ENCODE data around the gene SNX8. TPM values are rescaled to one million over a fixed set of nuclear protein-coding genes. Genes with fewer than 3 reads are reported as not detected.

The SNX8 gene
- total RNA-seq, 1 donor from 2014 or later = 8.3 TPM

DNA sequence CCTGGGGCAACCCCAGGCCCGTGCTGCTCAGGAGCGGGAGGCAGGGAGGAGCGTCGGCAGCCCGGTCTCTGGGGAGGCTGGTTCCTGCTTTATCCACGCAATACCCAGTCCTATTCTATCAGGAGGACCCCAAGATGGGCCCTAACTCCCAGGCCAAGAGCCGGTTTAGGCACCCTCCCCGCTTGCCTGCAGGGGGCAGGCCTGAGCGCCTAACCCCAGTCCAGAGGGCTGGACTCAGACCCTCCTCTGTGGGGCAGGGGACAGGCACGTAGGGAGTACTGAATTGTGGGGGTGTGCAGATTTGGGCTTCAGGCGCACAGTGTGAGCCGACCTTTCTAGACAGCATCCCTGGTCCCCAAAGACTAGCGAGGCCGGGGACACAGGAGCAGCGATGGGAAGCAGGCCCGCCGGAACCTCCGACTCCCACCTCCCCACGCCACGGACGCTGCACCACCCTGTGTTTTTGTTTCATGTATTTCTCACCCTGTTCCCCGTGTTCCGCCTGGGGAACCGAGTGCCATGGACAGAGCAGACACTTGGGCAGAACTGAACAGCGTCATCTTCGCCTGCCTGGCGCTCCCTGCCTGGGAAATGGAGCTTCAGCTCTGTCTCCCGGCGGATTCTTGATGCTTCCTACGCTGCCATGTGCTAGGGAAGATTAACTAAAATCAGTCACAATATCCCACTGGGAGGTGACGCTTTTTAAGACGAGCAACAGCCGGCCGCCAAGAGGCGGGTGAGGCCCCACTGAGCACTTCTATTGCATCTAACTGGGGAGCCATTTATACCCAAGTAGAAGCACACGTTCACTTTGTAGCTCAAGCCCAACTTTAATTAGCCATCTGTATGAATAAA lies 66.9 kb downstream of the SNX8 start:
- no peaks in the 10 kb centered on the region for H3K27me3 ChIP-seq
- H3K9me3 ChIP-seq = no peaks in the 10 kb centered on the region
- no peak overlapping the region for H3K4me3 ChIP-seq
- no peaks in the 10 kb centered on the region for H3K36me3 ChIP-seq
- intact Hi-C loops (cut with DNase I) = no loop called here
- H3K27ac ChIP-seq = no peak overlapping the region
- H3K4me1 ChIP-seq = peaks cover 18% of the 10 kb centered on the region
- no peak for DNase-seq (ENCODE audit: extremely low spot score in 2 of 2)
- no peak for TF ChIP-seq POLR2A (IDR thresholded peaks at IDR 0.05)
- TF ChIP-seq CTCF (IDR thresholded peaks at IDR 0.05) = peak in 1 of 3 experiments; percentile 25
- no peak for TF ChIP-seq POLR2AphosphoS5 (IDR thresholded peaks at IDR 0.05; ENCODE audit: insufficient read depth in 1 of 2, low read depth in 1 of 2)

DNA sequence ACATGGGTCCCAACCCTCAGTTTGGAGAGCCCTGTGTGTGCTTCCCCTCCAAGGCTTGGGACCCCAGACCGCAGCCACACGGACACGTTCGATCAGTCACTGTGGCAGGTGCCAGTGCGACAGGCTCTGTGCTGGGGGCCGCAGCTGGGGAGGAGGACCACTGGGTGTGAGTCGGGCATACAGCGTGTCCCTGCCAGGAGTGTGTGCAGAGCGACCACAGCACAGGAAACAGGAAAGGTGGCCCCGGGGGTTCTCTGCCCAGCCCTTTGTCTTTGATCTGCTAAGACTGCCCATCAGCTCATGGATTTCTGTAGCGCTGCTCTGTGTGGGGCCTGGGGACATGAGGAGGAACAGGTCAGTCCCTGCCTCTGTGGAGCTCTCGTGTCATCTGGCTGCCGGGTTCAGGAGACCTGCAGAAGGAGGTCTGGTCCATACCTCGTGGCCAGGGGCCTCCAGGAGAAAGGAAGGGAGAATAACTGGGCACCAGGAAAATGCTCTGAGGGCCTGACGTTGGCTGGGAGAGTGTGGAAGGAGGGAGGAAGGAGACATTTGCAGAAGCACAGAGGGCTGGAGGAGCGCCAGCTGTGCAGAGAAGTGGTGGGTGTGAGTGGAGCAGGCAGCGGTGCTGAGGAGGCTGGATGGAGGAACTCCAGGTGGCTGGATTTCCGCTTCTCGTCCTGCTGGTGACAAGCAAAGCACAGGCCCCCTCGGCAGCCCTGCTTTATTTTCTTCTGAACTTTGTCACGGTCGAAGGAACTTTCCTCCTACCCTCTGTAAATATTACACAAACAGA lies 68.2 kb downstream of the SNX8 start:
- intact Hi-C loops (cut with DNase I) = no loop called here
- DNase-seq (ENCODE audit: extremely low spot score in 2 of 2) = no peak
- H3K36me3 ChIP-seq = no peaks in the 10 kb centered on the region

DNA sequence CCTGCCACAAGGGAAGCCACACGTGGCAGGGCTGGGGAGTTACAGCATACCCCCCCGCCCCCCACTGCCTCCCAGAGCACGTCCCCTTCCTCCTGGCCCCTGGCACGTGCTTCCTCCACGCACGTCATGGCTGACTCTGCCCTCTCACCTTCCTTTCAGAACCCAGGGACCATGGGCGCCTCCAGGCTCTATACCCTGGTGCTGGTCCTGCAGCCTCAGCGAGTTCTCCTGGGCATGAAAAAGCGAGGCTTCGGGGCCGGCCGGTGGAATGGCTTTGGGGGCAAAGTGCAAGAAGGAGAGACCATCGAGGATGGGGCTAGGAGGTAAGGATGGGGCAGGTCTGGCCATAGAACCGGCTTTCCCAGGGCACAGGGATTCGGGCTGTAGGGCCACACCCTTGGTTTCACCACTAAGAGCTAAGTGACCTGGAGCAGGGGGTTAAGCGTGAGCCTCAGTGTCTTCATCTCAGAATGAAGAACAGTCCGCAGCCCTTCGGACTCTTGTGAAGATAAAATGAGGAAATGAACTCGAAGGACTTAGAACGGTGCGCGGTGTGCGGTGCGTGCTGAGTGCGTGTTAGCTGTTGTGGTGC lies 69.7 kb downstream of the SNX8 start:
- Histone ChIP-seq H3K36me3 (peaks cover 0 to under 1% of the 10 kb centered on the region in 2 donors), H3K4me1 (peaks cover 35% of the 10 kb centered on the region), H3K4me3 (no peak overlapping the region), H3K27me3 (no peaks in the 10 kb centered on the region), H3K9me3 (no peaks in the 10 kb centered on the region), H3K27ac (no peak overlapping the region)
- intact Hi-C loops (cut with DNase I) = loop anchor here (5.0 kb wide), 1 partner anchor 63 kb away; no protein-coding TSS in a partner anchor
- TF ChIP-seq POLR2A (IDR thresholded peaks at IDR 0.05) = no peak
- TF ChIP-seq POLR2AphosphoS5 (IDR thresholded peaks at IDR 0.05; ENCODE audit: insufficient read depth in 1 of 2, low read depth in 1 of 2) = no peak
- no peak for TF ChIP-seq CTCF (IDR thresholded peaks at IDR 0.05)
- no peak for DNase-seq (ENCODE audit: extremely low spot score in 2 of 2)

More for the DNA sequence above, 68.2 kb downstream of the SNX8 start:
- H3K4me3 ChIP-seq = no peak overlapping the region
- H3K27ac ChIP-seq = no peak overlapping the region
- H3K27me3 ChIP-seq = no peaks in the 10 kb centered on the region
- H3K4me1 ChIP-seq = peaks cover 27% of the 10 kb centered on the region
- TF ChIP-seq POLR2A (IDR thresholded peaks at IDR 0.05) (no peak), POLR2AphosphoS5 (IDR thresholded peaks at IDR 0.05; ENCODE audit: insufficient read depth in 1 of 2, low read depth in 1 of 2) (no peak), CTCF (IDR thresholded peaks at IDR 0.05) (no peak)
- H3K9me3 ChIP-seq = no peaks in the 10 kb centered on the region

GRCh38 chr7:2243458-2243857 lies 70.8 kb downstream of the SNX8 start:
- Histone ChIP-seq H3K4me1 (peaks cover 25% of the 10 kb centered on the region), H3K9me3 (no peaks in the 10 kb centered on the region), H3K36me3 (peaks cover 0 to 10% of the 10 kb centered on the region in 2 donors), H3K4me3 (no peak overlapping the region), H3K27ac (no peak overlapping the region), H3K27me3 (no peaks in the 10 kb centered on the region)
- DNase-seq (ENCODE audit: extremely low spot score in 2 of 2) = no peak
- TF ChIP-seq POLR2AphosphoS5 (IDR thresholded peaks at IDR 0.05; ENCODE audit: insufficient read depth in 1 of 2, low read depth in 1 of 2) (no peak), POLR2A (IDR thresholded peaks at IDR 0.05) (no peak), CTCF (IDR thresholded peaks at IDR 0.05) (no peak)
- intact Hi-C loops (cut with DNase I) = loop anchor here (5.0 kb wide), 1 partner anchor 64 kb away; no protein-coding TSS in a partner anchor

Measured in vagina (tissue), 2 donors.